GM13976 (cell line): ENCODE data around the gene GAPDHS.
A peak's percentile ranks its signal among the peaks of the same experiment; 100 is the strongest.

Experiments used
- DNase-seq: peaks from one replicate; pipeline ENCODE4 v3.0.0; 2012; ENCODE audit warnings: low spot score
- CTCF ChIP-seq: IDR thresholded peaks from 2 replicates; pipeline ENCODE4 v1.5.1; 2012; ENCODE audit warnings: borderline replicate concordance, mild to moderate bottlenecking; ENCODE audit not compliant: insufficient read depth; ENCODE audit errors: extremely low read depth, missing control alignments, control extremely low read depth
- in situ Hi-C: fragments of 300-500 bp; cut with MboI; formaldehyde crosslinking; loops from one replicate; pipeline ENCODE4 v1.12.0; 2022; ENCODE audit warnings: low sequenced_read_pairs, mixed read lengths, inconsistent platforms; ENCODE audit not compliant: unreplicated experiment

GAPDHS gene

GRCh38 chr19:35509018-35509652, 24.1 kb upstream of the GAPDHS start:
- no peak for TF ChIP-seq CTCF
- in situ Hi-C loops, result no loop called here
- DNase-seq, result peak; percentile 87

- in situ Hi-C loops, result no loop called here
- peak; percentile 96 for TF ChIP-seq CTCF
- DNase-seq, result peak; percentile 94
Observed at GRCh38 chr19:35509861-35510625, 23.2 kb upstream of the GAPDHS start.

- in situ Hi-C loops, result no loop called here
- no peak for DNase-seq
- TF ChIP-seq CTCF, result no peak
Observed at GRCh38 chr19:35510626-35510964, 22.7 kb upstream of the GAPDHS start.

- DNase-seq, result no peak
- no peak for TF ChIP-seq CTCF
- in situ Hi-C loops, result no loop called here
Observed at GRCh38 chr19:35511337-35511736, 21.9 kb upstream of the GAPDHS start.

GRCh38 chr19:35512831-35513627, 20.2 kb upstream of the GAPDHS start:
- DNase-seq, result no peak
- in situ Hi-C loops, result no loop called here
- no peak for TF ChIP-seq CTCF

GRCh38 chr19:35513628-35514281, 19.5 kb upstream of the GAPDHS start, which contains the start of gene DMKN:
Gene DMKN (minus strand): TSS chr19:35513649. CDS start chr19:35513475, 174 bp downstream.
- no peak for DNase-seq
- in situ Hi-C loops, result no loop called here
- no peak for TF ChIP-seq CTCF
